ENCODE measurements around the gene EEF1G. TPM values are rescaled to one million over a fixed set of nuclear protein-coding genes. Genes with fewer than 3 reads are reported as not detected.

Gene EEF1G
- total and polyA plus RNA-seq, 9 of the 15 experiments (the other 6 are each of a cell fraction or from before 2014, with no cell fraction given), result 985 to 2,349 (median 2,035) TPM

GRCh38 chr11:62592989-62593421 is 19.3 kb upstream of the EEF1G start:
- Histone ChIP-seq H3K27me3 (ENCODE audit: control insufficient read depth in 2 of 2, insufficient read depth in 2 of 2, low read length in 2 of 2) (no peaks in the 10 kb centered on the region), H3K9ac (ENCODE audit: insufficient read depth in 1 of 2, low read depth in 2 of 2, low read length in 2 of 2) (peak overlapping the region; percentile 86 to 92; a peak in 3 of 4 replicates), H2AFZ (ENCODE audit: low read depth, low read length) (no peak overlapping the region), H3K4me2 (ENCODE audit: insufficient read depth, low read length) (peak overlapping the region; percentile 98), H3K4me3 (no peak overlapping the region), H3K27ac (ENCODE audit: extremely low read depth, low read depth, low read length) (peak overlapping the region; percentile 90), H3K4me1 (replicated peaks in 1 of 2; ENCODE audit: control insufficient read depth in 2 of 2, insufficient read depth in 2 of 2, low read length in 2 of 2) (peaks cover 24 to 25% of the 10 kb centered on the region in 2 experiments), H3K36me3 (ENCODE audit: control insufficient read depth, insufficient read depth, low read length) (peaks cover 71% of the 10 kb centered on the region), H3K9me1 (ENCODE audit: control insufficient read depth, insufficient read depth, low read length) (no peaks in the 10 kb centered on the region), H3K79me2 (ENCODE audit: control insufficient read depth, insufficient read depth, low read length) (peaks cover 52% of the 10 kb centered on the region), H3K9me3 (replicated peaks; ENCODE audit: control insufficient read depth, insufficient read depth, low read depth, low read length) (no peaks in the 10 kb centered on the region), H4K20me1 (replicated peaks; ENCODE audit: control insufficient read depth, insufficient read depth, low read length) (no peaks in the 10 kb centered on the region)
- no TSS peak for BruUV-seq (replicated peaks)
- CTCF ChIA-PET (ENCODE audit: low intra/inter-chr PET ratio), result interaction anchor here (0.8 kb wide), 1 partner anchor 19 kb away, joined by 3 read pairs; the partner anchor contains the start of gene EML3
- 44% methylated on average over 8 of the region's 8 CpGs for WGBS (ENCODE audit: insufficient coverage, low coverage, missing lambda C conversion rate)
- in situ Hi-C loops (cut with MboI), result no loop called here
- intact Hi-C loops (cut with micrococcal nuclease), result loop anchor here (2.0 to 10.0 kb wide), 5 partner anchors 99 to 292 kb away; partner anchors contain the start of genes HNRNPUL2, SLC3A2 and TTC9C
- POLR2A ChIA-PET, result interaction anchor here (0.6 to 2.9 kb wide), 8 partner anchors 8 to 114 kb away, joined by 3 to 45 read pairs (median 3); partner anchors contain the start of genes BSCL2, C11orf98, CSKMT and GNG3
- no peak for ATAC-seq
- no peak for DNase-seq (ENCODE audit: extremely low read depth in 1 of 4, low spot score in 3 of 4)
- 0 out of 4 replicates have a peak, but pooled peaks of 1 of the 2 experiments have one; percentile 7 for TF ChIP-seq MAZ (CRISPR knock-in tag; conservative IDR thresholded peaks at IDR 0.05 in 1 of 2, IDR thresholded peaks at IDR 0.05 in 1 of 2)
- no peak for TF ChIP-seq HDAC3 (IDR thresholded peaks at IDR 0.05; ENCODE audit: borderline replicate concordance, partially characterized antibody)
- TF ChIP-seq HINFP (tag; conservative IDR thresholded peaks at IDR 0.05; ENCODE audit: low read depth), result no peak
- FAIRE-seq, result no peak

Measured in K562 (cell line).